NCI-H1436 (cell line): ENCODE measurements around the gene PIGBOS1.
"Not testable (repeated sequence)": the region's sequence is repeated elsewhere in the genome, so short reads cannot be mapped to it uniquely, and the experiment has no call there.

ENCODE experiments used
- DNase-seq: peaks from one replicate; lab custom pipeline; 2025; lab: John Stamatoyannopoulos, UW

The PIGBOS1 gene

GRCh38 chr15:55318588-55319494, at the start of gene PIGBOS1, which contains the start of gene PIGB:
Gene PIGBOS1, minus strand, starts transcription at chr15:55319123. Its CDS starts 1,331 bp downstream, at chr15:55317792.
Gene PIGB, plus strand, starts transcription at chr15:55319222. Its CDS starts 29 bp downstream, at chr15:55319251.
- peak; percentile 64 for DNase-seq

- DNase-seq: no peak
Measured at GRCh38 chr15:55366981-55367380, 48.1 kb upstream of the PIGBOS1 start.

DNA sequence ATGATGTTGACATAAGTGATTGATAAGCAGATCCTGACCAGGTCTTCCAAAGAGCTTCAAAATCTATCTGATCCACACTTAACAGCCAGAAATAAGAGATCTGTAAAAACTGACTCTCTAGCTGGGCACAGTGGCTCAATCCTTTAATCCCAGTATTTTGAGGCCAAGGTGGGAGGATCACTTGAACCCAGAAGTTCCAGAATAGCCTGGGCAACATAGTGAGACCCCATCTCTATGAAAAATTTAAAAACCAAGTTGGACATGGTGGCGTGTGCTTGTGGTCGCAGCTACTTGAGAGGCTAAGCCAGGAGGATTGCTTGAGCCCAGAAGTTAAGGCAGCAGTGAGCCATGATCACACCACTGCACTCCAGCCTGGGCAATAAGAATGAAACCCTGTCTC, 43.7 kb upstream of the PIGBOS1 start:
- no peak for DNase-seq

- no peak for DNase-seq
Measured at GRCh38 chr15:55361048-55361447, 42.1 kb upstream of the PIGBOS1 start.

GRCh38 chr15:55360256-55360655, 41.3 kb upstream of the PIGBOS1 start:
- no peak for DNase-seq

- no peak for DNase-seq
Measured at GRCh38 chr15:55358471-55358870, 39.5 kb upstream of the PIGBOS1 start.

DNA sequence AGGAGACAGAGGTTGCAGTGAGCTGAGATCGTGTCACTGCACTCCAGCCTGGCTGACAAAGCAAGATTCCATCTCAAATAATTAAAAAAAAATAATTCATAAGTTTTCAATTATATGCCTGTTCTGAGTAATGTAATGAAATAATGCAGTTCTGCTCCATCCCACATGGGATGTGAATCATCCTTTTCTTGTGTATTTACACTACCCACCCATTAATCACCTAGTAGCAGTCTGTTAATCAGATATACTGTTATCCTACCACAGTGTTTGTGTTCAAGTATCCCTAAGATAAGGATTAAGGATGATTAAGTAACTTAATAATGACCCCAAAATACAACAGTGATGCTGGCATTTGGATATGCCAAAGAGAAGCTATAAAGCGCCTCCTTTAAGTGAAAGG, 38.9 kb upstream of the PIGBOS1 start:
- DNase-seq: no peak

GRCh38 chr15:55356985-55357585, 38.2 kb upstream of the PIGBOS1 start:
- DNase-seq: no peak

- DNase-seq: no peak
Measured at GRCh38 chr15:55353025-55353424, 34.1 kb upstream of the PIGBOS1 start.

DNA sequence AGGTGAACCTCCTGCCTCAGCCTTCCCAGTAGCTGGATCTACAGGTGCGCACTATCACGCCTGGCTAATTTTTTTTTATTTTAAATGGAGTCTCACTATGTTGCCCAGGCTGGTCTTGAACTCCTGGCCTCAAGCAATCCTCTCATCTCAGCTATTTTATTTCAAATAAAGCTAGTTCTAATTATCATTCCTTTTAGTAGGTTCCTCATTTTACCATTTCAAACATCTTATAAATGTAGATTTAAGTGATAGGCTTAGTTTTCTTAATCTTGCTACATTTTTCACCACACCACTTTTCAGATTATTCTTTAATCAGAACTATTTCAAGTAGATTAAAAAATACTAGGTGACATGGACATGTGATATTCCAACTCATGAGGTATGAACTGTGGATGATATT, 30.4 kb upstream of the PIGBOS1 start:
- no peak for DNase-seq

GRCh38 chr15:55348281-55348778, 29.4 kb upstream of the PIGBOS1 start:
- DNase-seq: no peak

DNA sequence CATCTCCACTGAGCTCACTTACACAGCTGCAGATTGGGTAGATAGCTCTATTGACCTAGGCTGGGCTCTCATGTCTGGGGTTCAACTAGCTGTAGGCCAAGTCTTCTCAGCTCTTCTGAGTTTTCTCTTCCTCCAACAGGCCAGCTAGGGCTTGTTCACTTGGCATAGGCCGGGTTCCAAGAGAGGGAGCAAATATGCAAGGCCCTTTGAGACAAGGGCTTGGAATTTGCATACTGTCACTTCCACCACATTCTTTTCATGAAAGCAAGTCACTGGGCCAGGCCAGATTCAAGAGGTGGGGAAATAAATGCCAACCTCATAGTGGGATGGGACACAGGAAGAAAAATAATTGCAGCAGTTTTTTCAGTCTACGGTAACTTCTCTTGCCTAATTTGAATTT, 25.3 kb upstream of the PIGBOS1 start:
- no peak for DNase-seq

- DNase-seq: peak; percentile 58
Measured at GRCh38 chr15:55343168-55343567, 24.2 kb upstream of the PIGBOS1 start.

DNA sequence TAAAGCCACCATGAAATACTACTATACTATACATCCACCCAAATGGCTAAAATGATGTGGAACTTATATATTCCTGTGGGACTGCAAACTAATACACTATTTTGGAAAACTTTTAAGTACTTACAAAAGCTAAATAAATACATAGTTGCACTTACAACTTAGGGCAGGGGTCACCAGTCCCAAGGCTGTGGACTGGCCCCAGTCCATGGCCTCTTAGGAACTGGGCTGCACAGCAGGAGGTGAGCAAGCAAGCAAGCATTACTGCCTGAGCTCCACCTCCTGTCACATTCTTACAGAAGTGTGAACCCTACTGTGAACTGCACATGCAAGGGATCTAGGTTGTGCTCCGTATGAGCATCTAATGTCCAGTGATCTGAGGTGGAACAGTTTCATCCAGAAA, 18.2 kb upstream of the PIGBOS1 start:
- DNase-seq: no peak

DNA sequence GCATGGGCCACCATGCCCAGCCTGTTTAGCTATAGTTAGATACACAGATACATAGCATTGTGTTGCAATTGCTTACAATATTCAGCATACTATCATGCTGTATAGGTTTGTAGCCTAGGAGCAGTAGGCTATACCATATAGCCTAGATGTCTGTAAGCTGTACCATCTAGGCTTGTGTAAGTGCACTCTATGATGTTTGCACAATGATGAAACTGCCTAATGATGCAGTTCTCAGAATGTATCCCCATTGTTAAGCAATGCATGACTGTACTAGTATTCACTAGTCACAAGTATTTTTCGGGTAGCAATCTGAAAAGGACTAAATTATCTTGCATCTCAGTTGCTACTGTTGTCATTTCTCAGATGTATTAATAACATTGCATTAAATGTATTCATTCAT, 16.1 kb upstream of the PIGBOS1 start:
- DNase-seq: no peak

DNA sequence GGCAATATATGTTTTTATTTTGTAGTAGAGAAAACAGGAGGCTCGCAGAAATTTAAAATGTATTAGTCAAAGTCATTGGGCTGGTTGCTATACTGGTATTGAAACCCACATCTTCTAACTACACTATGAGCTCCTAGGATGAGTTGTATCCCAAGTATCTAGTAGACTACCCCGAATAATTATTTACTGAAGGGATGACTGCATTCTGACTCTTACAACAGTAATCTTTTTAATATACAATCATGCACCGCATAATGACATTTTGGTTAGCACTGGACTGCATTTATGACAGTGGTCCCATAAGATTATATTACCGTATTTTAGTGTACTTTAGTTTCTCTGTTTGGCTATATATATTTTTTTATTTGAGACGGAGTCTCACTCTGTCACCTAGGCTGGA, 15.4 kb upstream of the PIGBOS1 start:
- no peak for DNase-seq

- no peak for DNase-seq
Measured at GRCh38 chr15:55327387-55327786, 8.5 kb upstream of the PIGBOS1 start.

DNA sequence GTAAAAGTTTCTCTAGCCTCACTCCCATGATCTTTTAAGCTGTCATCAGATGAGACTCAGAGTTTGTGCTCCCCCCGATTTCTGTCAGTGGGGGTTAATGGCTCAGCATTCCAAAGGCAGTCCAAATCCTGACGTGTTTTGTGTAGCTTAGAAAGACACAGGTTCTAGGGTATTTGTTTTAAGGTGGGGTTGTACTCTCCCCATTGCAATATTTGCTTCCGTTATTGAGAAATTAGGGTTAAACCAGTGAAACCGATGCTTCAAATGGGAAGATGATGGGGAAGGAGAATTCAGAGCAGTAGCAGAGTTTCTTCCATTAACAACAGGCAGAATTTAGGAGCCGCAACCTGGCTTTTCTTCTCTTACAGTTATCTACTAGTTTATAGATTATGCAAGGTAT, 3.5 kb upstream of the PIGBOS1 start:
- no peak for DNase-seq

GRCh38 chr15:55320963-55321362, 2.0 kb upstream of the PIGBOS1 start:
- DNase-seq: no peak

- no peak for DNase-seq
Measured at GRCh38 chr15:55320238-55320550, 1.3 kb upstream of the PIGBOS1 start.

DNA sequence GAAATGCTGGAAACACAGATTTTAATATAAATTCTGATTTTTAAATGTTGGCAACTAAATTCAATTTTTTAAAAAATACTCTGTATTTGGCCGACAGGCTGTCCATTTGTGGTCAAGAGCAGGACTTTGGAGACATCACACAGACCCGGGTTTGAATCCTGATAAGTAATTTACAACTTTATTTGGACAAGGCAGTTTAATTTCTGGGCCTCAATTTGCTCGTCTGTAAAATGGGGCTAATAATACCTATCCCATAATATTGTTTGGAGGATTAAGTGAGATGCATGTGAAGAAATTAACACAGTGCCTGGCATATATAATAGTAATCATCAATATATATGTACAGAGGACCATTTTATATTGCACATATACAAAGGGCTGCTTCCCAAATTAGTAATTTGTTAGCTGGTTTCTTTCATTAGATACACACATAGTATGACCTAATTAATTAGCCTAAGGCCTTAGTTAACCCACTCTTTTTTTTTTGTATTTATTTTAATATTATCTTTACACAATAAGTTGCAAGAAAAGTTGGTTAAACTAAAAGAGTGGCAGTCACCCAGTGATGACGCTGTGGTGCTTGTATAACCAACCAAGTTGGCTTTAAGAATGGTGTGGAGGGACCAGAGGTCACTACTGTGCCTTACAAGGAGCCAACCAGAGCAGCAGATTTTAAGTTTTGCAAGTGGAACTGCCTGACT, 764 bp upstream of the PIGBOS1 start:
- no peak for DNase-seq

- not testable (repeated sequence) for DNase-seq
Measured at GRCh38 chr15:55302801-55303200, 16.1 kb downstream of the PIGBOS1 start.

- no peak for DNase-seq
Measured at GRCh38 chr15:55297315-55297714, 21.6 kb downstream of the PIGBOS1 start.
